Fibroblast of upper back skin (primary cell): ENCODE results near the gene PTCD1.
"Not testable (repeated sequence)": the region's sequence is repeated elsewhere in the genome, so short reads cannot be mapped to it uniquely, and the experiment has no call there.

ENCODE experiments used
- DNase-seq: peaks from one replicate; pipeline ENCODE4 v3.0.0-alpha.2; 2013

PTCD1 gene

GRCh38 chr7:99385564-99385963 is 53.0 kb downstream of the PTCD1 start:
- DNase-seq = no peak

GRCh38 chr7:99384523-99384922 is 54.1 kb downstream of the PTCD1 start:
- DNase-seq = no peak

- DNase-seq = no peak
Observed at GRCh38 chr7:99383791-99384370, 54.7 kb downstream of the PTCD1 start.

GRCh38 chr7:99383203-99383602 is 55.4 kb downstream of the PTCD1 start:
- no peak for DNase-seq

- no peak for DNase-seq
Observed at GRCh38 chr7:99381664-99382075, 56.9 kb downstream of the PTCD1 start.

- DNase-seq = no peak
Observed at GRCh38 chr7:99380823-99381663, 57.6 kb downstream of the PTCD1 start.

GRCh38 chr7:99380032-99380822 is 58.4 kb downstream of the PTCD1 start:
- peak; percentile 47 for DNase-seq

GRCh38 chr7:99379693-99380031 is 58.9 kb downstream of the PTCD1 start:
- not testable (repeated sequence) for DNase-seq

GRCh38 chr7:99379043-99379577 is 59.5 kb downstream of the PTCD1 start:
- DNase-seq = peak; percentile 76

- DNase-seq = peak; percentile 55
Observed at GRCh38 chr7:99375070-99375807, 63.4 kb downstream of the PTCD1 start.

- peak; percentile 67 for DNase-seq
Observed at GRCh38 chr7:99374111-99375064, 64.2 kb downstream of the PTCD1 start, which contains the start of gene ARPC1B. Gene ARPC1B, plus strand, starts transcription at chr7:99374730. Its CDS starts 10,985 bp downstream, at chr7:99385715.

GRCh38 chr7:99373091-99374066 is 65.2 kb downstream of the PTCD1 start:
- DNase-seq = no peak

- peak; percentile 63 for DNase-seq
Observed at GRCh38 chr7:99372275-99373090, 66.1 kb downstream of the PTCD1 start.

GRCh38 chr7:99371376-99371920 is 67.2 kb downstream of the PTCD1 start:
- peak; percentile 27 for DNase-seq

GRCh38 chr7:99369767-99370391 is 68.7 kb downstream of the PTCD1 start:
- DNase-seq = peak; percentile 67

GRCh38 chr7:99368750-99369389 is 69.7 kb downstream of the PTCD1 start:
- peak; percentile 26 for DNase-seq
